ENCODE data around the gene TCF19.

Gene TCF19

GRCh38 chr6:31158140-31158862 lies at the start of gene TCF19:
TCF19 (plus strand) TSS chr6:31158589; CDS start chr6:31159470, 881 bp downstream.
- TF ChIP-seq, protein P1, sequence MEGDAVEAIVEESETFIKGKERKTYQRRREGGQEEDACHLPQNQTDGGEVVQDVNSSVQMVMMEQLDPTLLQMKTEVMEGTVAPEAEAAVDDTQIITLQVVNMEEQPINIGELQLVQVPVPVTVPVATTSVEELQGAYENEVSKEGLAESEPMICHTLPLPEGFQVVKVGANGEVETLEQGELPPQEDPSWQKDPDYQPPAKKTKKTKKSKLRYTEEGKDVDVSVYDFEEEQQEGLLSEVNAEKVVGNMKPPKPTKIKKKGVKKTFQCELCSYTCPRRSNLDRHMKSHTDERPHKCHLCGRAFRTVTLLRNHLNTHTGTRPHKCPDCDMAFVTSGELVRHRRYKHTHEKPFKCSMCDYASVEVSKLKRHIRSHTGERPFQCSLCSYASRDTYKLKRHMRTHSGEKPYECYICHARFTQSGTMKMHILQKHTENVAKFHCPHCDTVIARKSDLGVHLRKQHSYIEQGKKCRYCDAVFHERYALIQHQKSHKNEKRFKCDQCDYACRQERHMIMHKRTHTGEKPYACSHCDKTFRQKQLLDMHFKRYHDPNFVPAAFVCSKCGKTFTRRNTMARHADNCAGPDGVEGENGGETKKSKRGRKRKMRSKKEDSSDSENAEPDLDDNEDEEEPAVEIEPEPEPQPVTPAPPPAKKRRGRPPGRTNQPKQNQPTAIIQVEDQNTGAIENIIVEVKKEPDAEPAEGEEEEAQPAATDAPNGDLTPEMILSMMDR (IDR thresholded peaks at IDR 0.05; ENCODE audit: low read depth, low read length, missing control alignments) = no peak
- H3K4me3 ChIP-seq (replicated peaks; ENCODE audit: low read depth, low read length) = peak within 1 kb of the TSS; percentile 76
- peak; percentile 99 for DNase-seq (ENCODE audit: extremely low read depth, low read depth)

DNA sequence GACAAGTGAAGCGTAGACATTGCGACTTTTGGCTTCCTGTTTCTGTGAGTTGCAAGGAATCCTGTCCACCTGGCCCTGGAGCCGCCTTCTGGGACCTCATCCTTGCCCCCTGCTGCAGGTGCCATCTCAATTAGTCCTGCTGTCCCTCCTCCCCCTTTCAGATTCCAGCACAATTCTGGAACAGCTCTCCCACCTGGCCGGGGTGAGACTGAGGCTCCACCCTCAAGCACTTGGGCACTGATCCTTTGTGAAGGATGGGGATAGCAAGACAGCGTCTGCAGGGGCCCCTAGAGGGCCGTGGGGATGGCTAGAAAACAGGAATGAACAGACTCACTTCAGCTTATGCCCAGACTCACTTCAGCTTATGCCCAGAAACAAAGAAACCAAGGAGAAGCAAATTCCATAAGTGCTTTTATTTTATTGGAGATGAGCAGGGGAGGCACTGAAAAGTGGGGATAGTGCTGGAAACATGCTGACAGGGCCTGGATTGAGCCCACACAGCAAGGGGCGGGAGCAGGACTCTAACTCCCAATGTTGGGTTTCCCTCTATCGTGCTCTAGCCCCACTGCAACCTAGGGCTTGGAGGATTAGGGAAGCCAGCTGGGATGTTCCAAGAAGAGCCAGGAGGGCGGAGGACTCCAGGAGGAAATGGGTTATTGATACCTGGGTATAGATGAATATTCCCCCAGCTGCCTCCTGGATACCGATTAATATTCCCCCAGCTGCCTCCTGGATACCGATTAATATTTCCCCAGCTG lies 47.4 kb upstream of the TCF19 start:
- no peak for DNase-seq (ENCODE audit: extremely low read depth, low read depth)

DNA sequence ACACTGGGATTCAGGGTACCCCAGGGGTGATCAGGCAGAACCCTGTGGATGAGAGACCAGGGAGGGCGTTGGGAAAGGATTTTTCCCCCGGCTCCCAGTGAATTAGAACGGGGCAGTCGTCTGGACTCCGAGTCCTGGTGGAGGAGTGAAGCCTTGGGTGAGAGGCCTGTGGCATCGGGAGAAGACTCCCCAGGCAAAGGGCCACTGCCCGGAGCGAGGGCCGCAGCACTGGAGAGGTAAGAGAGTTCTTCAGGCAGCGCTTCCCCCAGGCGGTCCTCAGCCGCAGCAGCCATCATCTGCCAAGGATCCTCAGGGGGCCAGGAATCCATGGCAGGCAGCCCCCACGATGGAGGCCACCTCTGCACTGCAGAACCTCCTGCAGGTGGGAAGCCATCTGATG lies 46.7 kb upstream of the TCF19 start:
- no peak for DNase-seq (ENCODE audit: extremely low read depth, low read depth)
- TF ChIP-seq, protein P1 (IDR thresholded peaks at IDR 0.05; ENCODE audit: low read depth, low read length, missing control alignments) = no peak
- no peak overlapping the region for H3K4me3 ChIP-seq (replicated peaks; ENCODE audit: low read depth, low read length)

More for the DNA sequence above, 47.4 kb upstream of the TCF19 start:
- TF ChIP-seq, protein P1 (IDR thresholded peaks at IDR 0.05; ENCODE audit: low read depth, low read length, missing control alignments) = no peak
- no peak overlapping the region for H3K4me3 ChIP-seq (replicated peaks; ENCODE audit: low read depth, low read length)

- no peak for DNase-seq (ENCODE audit: extremely low read depth, low read depth)
Observed at GRCh38 chr6:31112478-31112877, 45.9 kb upstream of the TCF19 start, which contains the start of gene C6orf15. C6orf15 (minus strand) TSS chr6:31112575; CDS start chr6:31112555, 20 bp downstream.

DNA sequence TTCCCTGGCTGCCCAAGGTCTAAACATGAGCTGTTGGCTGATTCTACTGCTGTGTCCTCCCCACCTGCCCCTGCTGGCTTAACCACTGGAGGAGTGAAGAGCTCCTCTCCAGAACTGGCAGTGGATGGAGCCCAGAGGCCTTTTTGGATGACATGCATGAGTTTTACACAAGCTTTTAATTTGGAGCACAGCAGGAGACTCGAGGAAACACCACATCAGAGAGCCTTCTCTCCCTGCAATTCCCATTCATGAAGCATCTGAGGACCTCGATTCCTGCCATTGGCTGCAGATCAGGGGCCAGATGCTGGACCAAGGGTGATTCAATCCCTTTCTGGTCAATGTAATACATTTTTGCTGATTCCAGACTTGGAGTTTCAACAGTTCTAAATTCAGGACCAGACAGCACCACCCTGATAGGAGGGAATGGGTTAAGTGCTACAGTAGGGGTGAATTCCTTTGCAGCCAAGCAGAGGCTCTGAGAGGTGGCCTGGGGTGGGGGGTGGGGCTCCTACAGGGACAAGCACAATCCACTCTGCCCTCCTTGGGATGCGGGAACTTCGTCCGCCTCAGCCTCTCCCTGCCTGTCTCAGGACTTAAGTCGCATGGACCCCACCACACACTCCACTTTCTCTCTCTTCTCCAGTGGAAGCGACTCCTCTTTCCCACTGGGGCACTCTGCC lies 44.4 kb upstream of the TCF19 start:
- no peak for DNase-seq (ENCODE audit: extremely low read depth, low read depth)
- TF ChIP-seq, protein P1 (IDR thresholded peaks at IDR 0.05; ENCODE audit: low read depth, low read length, missing control alignments) = no peak
- no peak overlapping the region for H3K4me3 ChIP-seq (replicated peaks; ENCODE audit: low read depth, low read length)

More at GRCh38 chr6:31112478-31112877, 45.9 kb upstream of the TCF19 start, which contains the start of gene C6orf15:
- H3K4me3 ChIP-seq (replicated peaks; ENCODE audit: low read depth, low read length) = no peak within 1 kb of the TSS
- TF ChIP-seq, protein P1 (IDR thresholded peaks at IDR 0.05; ENCODE audit: low read depth, low read length, missing control alignments) = no peak

DNA sequence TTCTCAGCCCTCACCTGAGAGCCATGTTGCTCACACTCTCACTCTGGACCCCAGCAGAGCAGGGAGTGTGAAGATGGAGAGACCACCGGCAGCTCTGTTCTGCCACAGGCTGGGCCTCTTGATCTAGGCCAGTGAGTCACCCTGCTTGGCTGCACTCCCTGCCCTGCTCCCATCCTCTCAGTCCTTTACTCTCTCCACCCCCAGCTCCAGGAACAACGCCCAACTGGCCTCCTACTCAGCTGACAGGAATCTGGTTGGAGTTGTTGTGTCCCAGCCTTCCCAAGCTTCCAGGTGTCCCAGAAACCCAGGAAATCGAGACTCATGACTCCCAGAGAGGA lies 43.9 kb upstream of the TCF19 start, which contains the start of gene PSORS1C1:
TSS of gene PSORS1C1 (plus strand) at position 260 of the 338 bp plus-strand sequence. CDS start 14,833 bp downstream, outside the sequence.
- TF ChIP-seq, protein P1 (IDR thresholded peaks at IDR 0.05; ENCODE audit: low read depth, low read length, missing control alignments) = no peak
- peak; percentile 75 for DNase-seq (ENCODE audit: extremely low read depth, low read depth)
- H3K4me3 ChIP-seq (replicated peaks; ENCODE audit: low read depth, low read length) = peak within 1 kb of the TSS; percentile 1; the same call in 1 of the 2 replicates
